ENCODE data around the gene INPP5E.

Gene INPP5E

GRCh38 chr9:136472640-136473353 lies 33.2 kb upstream of the INPP5E start:
- no peak for DNase-seq

GRCh38 chr9:136471802-136472487 lies 32.3 kb upstream of the INPP5E start:
- no peak for DNase-seq

DNA sequence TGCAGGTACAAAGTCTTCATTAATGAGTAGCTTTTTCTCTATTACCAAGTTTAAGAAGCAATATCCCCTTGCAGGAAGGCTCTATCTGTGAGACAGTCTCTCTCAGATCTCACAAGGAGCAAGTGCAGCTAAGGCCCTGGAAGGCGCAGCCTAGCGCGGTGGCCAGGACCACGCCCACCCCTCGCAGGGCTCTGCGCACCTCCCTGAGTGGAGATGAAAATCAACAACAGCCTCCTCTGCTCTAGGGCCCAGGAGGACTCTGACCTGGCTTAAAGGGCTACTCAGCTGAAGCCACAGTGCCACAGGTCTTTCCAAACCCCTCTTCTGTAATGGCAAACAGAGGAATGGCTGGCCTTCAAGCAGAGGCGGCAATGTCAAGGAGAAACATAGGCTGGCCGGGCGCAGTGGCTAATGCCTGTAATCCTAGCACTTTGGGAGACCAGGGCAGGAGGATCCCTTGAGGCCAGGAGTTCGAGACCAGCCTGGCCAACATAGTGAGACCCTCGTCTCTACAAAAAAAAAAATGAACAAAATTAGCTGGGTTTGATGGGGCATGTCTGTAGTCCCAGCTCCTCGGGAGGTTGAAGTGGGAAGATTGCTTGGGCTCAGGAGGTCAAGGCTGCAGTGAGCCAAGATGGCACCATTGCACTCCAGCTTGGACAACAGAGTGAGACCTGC lies 31.3 kb upstream of the INPP5E start:
- no peak for DNase-seq

DNA sequence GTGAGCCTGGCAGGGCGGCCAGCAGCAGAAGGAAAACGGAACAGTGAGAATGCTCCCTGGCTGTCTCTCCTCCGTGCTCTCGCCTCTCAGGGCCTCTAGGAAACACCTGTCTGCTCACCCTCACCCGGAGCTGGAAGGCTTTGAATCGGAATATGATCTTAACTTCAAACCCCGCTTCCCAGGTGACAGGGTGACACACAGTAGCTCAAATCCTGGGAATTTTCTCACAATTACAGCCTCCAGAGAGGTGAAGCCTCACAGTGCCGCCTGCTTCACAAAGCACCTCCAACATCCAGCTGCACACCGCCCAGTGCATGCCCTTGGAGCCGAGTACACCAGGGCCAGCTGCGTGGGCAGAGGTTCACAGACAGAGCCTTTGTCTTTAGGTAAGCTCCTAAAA lies 30.7 kb upstream of the INPP5E start:
- no peak for DNase-seq

GRCh38 chr9:136467766-136468165 lies 28.1 kb upstream of the INPP5E start:
- DNase-seq = no peak

- no peak for DNase-seq
Measured at GRCh38 chr9:136466155-136466541, 26.5 kb upstream of the INPP5E start.

DNA sequence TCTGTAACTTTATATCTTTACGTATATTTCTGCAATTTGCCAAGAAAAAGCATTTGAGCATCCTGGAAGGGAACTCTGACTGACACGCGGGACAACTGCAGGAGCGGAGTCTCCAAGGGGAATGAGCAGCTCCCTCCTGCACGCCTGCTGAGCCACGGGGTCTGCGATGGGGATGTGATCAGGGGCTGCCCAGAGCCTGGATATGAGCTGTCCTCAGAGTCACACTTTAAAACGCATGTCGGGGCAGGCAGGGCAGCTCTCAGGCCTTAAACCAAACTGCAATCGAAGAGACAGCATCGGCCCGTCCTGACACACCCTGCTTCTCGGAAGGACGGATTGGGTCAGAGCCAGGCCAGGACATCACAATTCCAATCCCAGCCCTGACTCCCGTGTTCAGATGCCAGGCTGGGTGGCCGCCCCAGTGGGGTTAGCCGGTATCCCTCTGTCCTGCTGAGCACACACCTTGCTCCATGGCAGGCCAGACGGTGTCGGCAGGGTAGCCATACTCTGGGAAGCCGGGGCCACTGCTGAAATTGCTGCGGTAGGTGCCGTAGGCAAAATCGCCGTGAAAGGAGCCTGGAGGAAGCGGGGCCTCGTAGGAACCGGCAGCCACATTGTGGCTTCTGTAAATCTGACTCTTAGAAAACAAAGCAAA lies 26.0 kb upstream of the INPP5E start:
- DNase-seq = no peak

DNA sequence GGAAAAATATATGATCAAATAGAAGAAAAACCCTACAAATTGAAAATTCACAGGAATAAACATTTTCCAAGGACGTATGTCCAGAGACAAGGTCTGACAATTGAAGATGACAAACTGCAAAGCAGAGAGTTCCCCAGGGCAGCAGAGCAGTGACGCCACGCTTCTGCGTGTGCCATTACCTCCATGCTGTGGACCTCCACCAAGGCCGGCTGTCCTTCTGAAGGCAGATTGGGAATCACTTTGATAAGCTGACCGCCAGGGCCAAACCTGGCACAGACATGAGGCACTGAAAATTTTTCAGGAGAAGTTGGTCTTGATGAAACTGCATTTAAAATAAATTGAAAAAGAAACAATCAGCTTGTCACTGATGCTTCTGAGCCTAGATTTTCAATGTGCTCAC lies 24.6 kb upstream of the INPP5E start:
- DNase-seq = no peak

GRCh38 chr9:136463578-136463977 lies 23.9 kb upstream of the INPP5E start:
- no peak for DNase-seq

- DNase-seq = no peak
Measured at GRCh38 chr9:136462664-136463063, 23.0 kb upstream of the INPP5E start.

DNA sequence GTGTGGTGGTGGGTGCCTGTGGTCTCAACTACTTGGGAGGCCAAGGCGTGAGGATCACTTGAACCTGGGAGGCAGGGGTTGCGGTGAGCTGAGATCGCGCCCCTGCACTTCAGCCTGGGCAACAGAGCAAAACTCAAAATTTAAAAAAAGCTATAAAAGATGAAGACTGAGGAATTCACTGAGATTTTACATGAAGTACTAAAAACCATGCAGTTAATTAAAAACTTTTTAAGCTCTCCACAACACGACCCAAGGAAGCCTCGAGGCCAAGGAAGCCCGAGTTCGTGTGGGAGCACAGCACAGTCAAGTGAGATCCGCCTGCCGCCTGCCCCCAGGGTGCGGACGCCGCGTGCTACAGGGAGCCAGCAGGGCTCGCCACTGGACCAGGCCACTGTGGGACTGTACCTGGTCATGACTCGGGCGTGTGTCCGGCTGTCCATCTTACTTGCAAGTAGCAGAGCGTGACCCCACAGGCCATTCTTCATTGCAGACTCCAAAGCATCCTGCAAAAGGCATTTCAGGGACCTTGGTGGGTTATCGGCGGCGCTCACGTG lies 21.2 kb upstream of the INPP5E start:
- DNase-seq = no peak

- DNase-seq = no peak
Measured at GRCh38 chr9:136459425-136459824, 19.8 kb upstream of the INPP5E start.

DNA sequence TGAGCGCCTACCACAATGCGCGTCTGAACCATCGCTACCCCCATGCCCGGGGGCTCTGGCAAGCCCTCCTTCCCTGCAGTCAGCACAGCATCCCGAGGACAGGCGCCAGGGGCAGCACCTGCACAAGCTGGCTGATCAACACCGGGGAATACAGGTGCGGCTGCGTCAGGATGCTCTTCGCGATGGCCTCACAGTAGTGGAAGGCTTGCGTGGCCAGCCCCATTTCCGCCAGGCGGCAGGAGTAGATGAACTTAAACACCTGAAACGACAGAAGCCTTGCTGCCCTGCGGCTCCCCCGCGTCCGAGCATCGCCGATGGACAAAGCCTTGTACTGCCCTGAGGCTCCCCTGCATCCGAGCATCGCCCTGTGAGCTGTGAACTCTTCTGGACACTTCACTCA lies 17.7 kb upstream of the INPP5E start:
- no peak for DNase-seq

DNA sequence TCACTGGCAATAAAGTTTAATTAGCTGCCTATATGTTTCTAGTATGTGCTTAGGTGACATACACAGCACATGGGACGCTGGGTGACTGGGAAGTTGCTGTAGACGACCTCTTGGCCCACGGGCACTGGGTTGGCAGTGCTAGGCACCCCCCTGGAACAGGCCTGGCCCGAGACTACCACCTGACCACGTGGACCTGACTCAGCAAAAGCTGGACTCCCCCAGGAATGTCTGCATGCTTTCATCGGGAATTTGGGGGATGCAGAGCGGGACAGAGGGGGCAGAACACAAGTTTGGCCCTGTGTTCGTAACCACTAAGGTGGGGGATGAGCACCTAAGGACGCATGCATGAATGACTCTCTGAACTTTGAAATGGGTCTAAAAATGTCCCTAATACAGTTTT lies 16.6 kb upstream of the INPP5E start:
- no peak for DNase-seq

DNA sequence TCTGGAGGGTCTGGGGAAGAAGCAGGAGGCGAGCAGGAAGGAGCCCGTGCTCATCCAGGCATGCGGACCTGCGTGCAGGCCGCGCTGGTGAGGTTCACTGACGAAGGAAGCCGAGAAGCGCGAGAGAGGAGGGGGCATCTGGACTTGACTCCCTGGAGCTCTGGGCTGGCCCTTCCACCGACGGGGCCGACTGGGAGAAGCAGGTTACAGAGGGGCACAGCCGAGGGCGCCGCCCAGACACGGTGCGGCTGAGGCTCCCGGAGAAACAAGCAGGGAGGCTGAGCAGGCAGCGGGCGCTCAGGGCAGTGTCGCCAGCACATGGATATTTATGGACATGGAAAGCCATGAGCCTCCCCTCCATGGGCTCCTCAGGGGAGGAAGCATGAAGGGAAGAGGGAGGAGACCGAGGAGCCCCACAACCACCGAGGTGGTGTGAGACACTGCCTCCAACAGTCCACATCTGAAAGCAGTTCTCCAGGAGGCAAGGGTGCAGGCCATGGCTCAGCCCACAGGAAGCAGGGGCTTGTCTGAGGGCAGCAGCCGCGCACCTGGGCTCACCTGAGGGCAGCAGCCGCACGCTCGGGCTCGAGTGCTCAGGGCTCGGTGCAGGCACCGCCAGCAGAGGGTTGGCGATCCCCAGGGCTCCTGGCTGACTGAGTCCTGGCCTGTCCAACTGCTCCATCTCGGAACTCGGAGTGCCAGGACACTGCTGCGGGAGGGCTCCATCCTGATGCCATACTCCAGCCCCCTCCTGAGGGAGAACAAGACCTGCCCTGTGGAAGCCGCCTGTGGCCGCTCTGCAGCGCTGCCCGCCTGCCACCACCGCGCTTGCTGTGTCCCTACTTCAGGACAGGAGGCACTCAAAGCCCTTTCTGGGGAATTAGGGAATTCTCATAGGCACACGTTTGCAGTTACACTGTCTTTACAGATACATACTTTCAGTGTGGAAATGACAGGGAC lies 15.7 kb upstream of the INPP5E start:
- DNase-seq = no peak

DNA sequence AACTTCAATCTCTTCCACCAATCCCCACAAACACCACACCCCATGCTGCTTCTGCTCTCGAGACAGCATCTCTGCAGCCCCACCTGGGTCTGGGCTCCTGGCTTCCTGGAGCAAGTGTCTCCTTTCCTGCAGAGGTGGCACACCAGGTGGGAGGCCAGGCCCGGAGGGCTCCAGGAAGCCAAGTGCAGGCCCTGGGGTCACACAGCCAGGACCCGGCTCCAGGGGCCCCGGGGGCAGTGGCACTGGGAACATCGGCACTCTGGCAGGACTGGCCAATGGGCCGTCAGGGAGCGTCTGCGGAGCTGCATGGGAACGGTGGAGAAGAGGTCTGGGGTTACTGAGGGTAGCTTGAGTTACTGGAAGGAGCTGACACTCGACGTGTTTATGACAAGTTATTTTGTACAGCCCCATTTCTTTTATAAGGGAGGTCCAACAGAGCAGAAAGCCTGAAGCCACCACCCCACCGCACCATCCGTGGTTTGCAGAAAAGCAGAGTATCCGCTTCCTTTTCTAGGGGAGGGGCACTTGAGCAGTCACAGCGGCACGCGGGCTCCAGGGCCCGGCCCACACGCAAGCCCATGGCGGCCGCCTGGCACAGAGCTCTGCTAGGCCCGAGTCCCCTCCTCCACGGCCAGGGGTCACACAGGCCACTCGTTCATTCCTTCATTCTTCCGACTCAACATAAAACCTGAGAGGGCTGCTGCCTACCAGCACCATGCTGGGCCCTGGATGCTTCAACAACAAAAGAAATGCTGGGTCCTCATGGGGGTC lies 14.6 kb upstream of the INPP5E start:
- DNase-seq = no peak

GRCh38 chr9:136453326-136453725 lies 13.7 kb upstream of the INPP5E start:
- DNase-seq = no peak

DNA sequence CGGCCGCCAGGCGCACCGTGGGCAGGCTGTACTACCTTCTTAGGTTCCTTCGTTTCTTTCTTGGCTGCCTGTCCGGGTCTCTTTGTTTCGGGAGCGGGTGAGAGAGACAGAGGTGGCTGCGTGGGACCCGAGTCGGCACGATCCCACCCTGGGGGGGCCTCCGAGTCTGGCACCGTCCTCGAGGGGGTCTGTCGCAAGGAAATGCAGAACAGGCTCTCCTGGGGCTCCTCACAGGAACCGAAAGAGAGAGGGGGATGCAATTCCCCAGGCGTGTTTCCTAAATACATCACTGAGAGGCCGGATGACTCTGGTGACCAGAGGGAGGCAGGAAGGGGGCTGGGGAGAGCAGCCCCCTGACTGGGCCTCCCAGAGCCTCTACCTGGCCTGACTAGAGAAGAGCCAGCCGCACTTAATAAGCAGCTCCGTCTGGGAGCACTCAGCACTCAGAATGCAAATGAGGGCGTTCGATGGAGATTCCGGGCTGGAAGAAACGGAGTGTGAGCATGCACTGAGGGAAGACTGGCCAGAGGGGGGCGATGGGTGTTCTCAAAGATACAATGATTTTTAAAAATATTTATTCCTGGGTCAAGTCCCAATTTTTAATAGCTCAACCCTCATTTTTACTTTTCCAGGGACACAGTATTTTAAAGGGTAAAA lies 11.7 kb upstream of the INPP5E start:
- no peak for DNase-seq

- DNase-seq = no peak
Measured at GRCh38 chr9:136448655-136449054, 9.0 kb upstream of the INPP5E start.

- no peak for DNase-seq
Measured at GRCh38 chr9:136447173-136447778, 7.6 kb upstream of the INPP5E start.
